Motor neuron (in vitro differentiated cells): ENCODE data around the gene AKTIP. TPM values are rescaled to one million over a fixed set of nuclear protein-coding genes. Genes with fewer than 3 reads are reported as not detected.

ENCODE experiments used
- ATAC-seq, 8 experiments: fragments of 200-7000 bp; cut with Tn5 transposase; replicated peaks in 6 of 8; 2 replicates each; pipeline ENCODE4 v1.8.0; 2021; ENCODE audit warnings: mild to moderate bottlenecking in 8 of 8, moderate library complexity in 8 of 8
- H3K27ac ChIP-seq, 2 donors: fragments of 250-450 bp; sonication (Bioruptor Pico); 2 replicates each; pipeline ENCODE4 v1.9.0; 2021; ENCODE audit warnings: antibody characterized with exemption in 2 of 2, mild to moderate bottlenecking in 2 of 2, moderate library complexity in 1 of 2
- H3K4me1 ChIP-seq, 2 donors: fragments of 250-450 bp; sonication (Bioruptor Pico); replicated peaks in 1 of 2; 2 replicates each; pipeline ENCODE4 v1.6.1; 2021; ENCODE audit warnings: antibody characterized with exemption in 2 of 2, mild to moderate bottlenecking in 2 of 2, moderate library complexity in 1 of 2
- H3K4me3 ChIP-seq, 5 donors: fragments of 250-450 bp; sonication (Bioruptor Pico); 2 replicates each; pipeline ENCODE4 v1.9.0; 2021; ENCODE audit warnings: antibody characterized with exemption in 5 of 5, mild to moderate bottlenecking in 5 of 5, moderate library complexity in 4 of 5
- WGBS, 10 experiments: fragments of 450-650 bp; shearing (Covaris generic); methylation state at CpG; one replicate each; pipeline ENCODE4 v1.0.0; 2022; 5-methylcytosine and 5-hydroxymethylcytosine counted together
- in situ Hi-C, 9 experiments: fragments of 400-800 bp; cut with MboI; loops; one replicate each; pipeline ENCODE4 v1.15.0; 2021; ENCODE audit warnings: low sequenced_read_pairs in 9 of 9, low pct_unique_long_range_greater_than_20kb in 2 of 9; ENCODE audit not compliant: unreplicated experiment in 9 of 9
- total RNA-seq, 8 experiments: library from RNA; unstranded; fragments of 300-600 nt; gene quantifications; 2 replicates each; pipeline versions ENCODE4 v1.2.3 to v1.2.4, GENCODE V29; 2022

Gene AKTIP
- total RNA-seq, 8 experiments from 2014 or later, result 4.4 to 57.0 (median 18.5) TPM

GRCh38 chr16:53492503-53492902 lies 10.5 kb downstream of the AKTIP start:
- in situ Hi-C loops, result no loop called here
- Histone ChIP-seq H3K4me1 (no peaks in the 10 kb centered on the region), H3K4me3 (no peak overlapping the region), H3K27ac (no peak overlapping the region)
- 63 to 100% (median 87%) methylated on average over 1 of the region's 1 CpG; no CpG with 5 or more reads in 2 of the 10 experiments for WGBS, 10 experiments
- ATAC-seq, result no peak

GRCh38 chr16:53489755-53490154 lies 13.3 kb downstream of the AKTIP start:
- H3K4me1 ChIP-seq, result no peaks in the 10 kb centered on the region
- ATAC-seq, result no peak
- no peak overlapping the region for H3K4me3 ChIP-seq
- 80 to 100% (median 100%) methylated on average over 1 of the region's 1 CpG; no CpG with 5 or more reads in 5 of the 10 experiments for WGBS, 10 experiments
- no peak overlapping the region for H3K27ac ChIP-seq
- in situ Hi-C loops, result no loop called here

GRCh38 chr16:53486230-53486629 lies 16.8 kb downstream of the AKTIP start:
- Histone ChIP-seq H3K4me3 (no peak overlapping the region), H3K4me1 (no peaks in the 10 kb centered on the region), H3K27ac (no peak overlapping the region)
- ATAC-seq, result no peak
- in situ Hi-C loops, result no loop called here

GRCh38 chr16:53484542-53484941 lies 18.5 kb downstream of the AKTIP start:
- 87 to 100% (median 96%) methylated on average over 1 to 2 of the region's 2 CpGs; no CpG with 5 or more reads in 1 of the 10 experiments for WGBS, 10 experiments
- H3K27ac ChIP-seq, result no peak overlapping the region
- in situ Hi-C loops, result no loop called here
- no peak for ATAC-seq
- no peaks in the 10 kb centered on the region for H3K4me1 ChIP-seq
- no peak overlapping the region for H3K4me3 ChIP-seq

GRCh38 chr16:53482123-53482522 lies 20.9 kb downstream of the AKTIP start:
- Histone ChIP-seq H3K4me1 (no peaks in the 10 kb centered on the region), H3K4me3 (no peak overlapping the region), H3K27ac (no peak overlapping the region)
- in situ Hi-C loops, result no loop called here
- 80 to 100% (median 93%) methylated on average over 1 to 2 of the region's 2 CpGs; no CpG with 5 or more reads in 3 of the 10 experiments for WGBS, 10 experiments
- no peak for ATAC-seq

- in situ Hi-C loops, result no loop called here
- no peak for ATAC-seq
- no peak overlapping the region for H3K4me3 ChIP-seq
- H3K4me1 ChIP-seq, result no peaks in the 10 kb centered on the region
- WGBS, 10 experiments, result 100% methylated on average over 1 of the region's 1 CpG; no CpG with 5 or more reads in 8 of the 10 experiments
- H3K27ac ChIP-seq, result no peak overlapping the region
Measured at GRCh38 chr16:53480394-53480793, 22.6 kb downstream of the AKTIP start.

GRCh38 chr16:53478965-53479364 lies 24.0 kb downstream of the AKTIP start:
- H3K4me1 ChIP-seq, result no peaks in the 10 kb centered on the region
- ATAC-seq, result no peak
- in situ Hi-C loops, result no loop called here
- no peak overlapping the region for H3K27ac ChIP-seq
- H3K4me3 ChIP-seq, result no peak overlapping the region
- 84 to 100% (median 96%) methylated on average over 2 to 5 of the region's 5 CpGs; no CpG with 5 or more reads in 2 of the 10 experiments for WGBS, 10 experiments

GRCh38 chr16:53476867-53477266 lies 26.1 kb downstream of the AKTIP start:
- Histone ChIP-seq H3K4me3 (no peak overlapping the region), H3K27ac (no peak overlapping the region), H3K4me1 (no peaks in the 10 kb centered on the region)
- in situ Hi-C loops, result no loop called here
- ATAC-seq, result no peak
- 82 to 100% (median 94%) methylated on average over 1 to 2 of the region's 2 CpGs; no CpG with 5 or more reads in 1 of the 10 experiments for WGBS, 10 experiments

GRCh38 chr16:53465606-53466280 lies 37.3 kb downstream of the AKTIP start:
- in situ Hi-C loops, result loop anchor here in 1 of 9 experiments (25.0 kb wide), 1 partner anchor 178 kb away; no protein-coding TSS in a partner anchor
- Histone ChIP-seq H3K4me3 (no peak overlapping the region), H3K27ac (no peak overlapping the region), H3K4me1 (no peaks in the 10 kb centered on the region)
- 55 to 100% (median 86%) methylated on average over 1 to 5 of the region's 6 CpGs for WGBS, 10 experiments
- no peak for ATAC-seq

- WGBS, 10 experiments, result 90 to 100% (median 98%) methylated on average over 2 to 8 of the region's 8 CpGs; no CpG with 5 or more reads in 2 of the 10 experiments
- Histone ChIP-seq H3K27ac (no peak overlapping the region), H3K4me3 (no peak overlapping the region), H3K4me1 (no peaks in the 10 kb centered on the region)
- peak in 1 of 8 experiments; percentile 52 for ATAC-seq
- in situ Hi-C loops, result loop anchor here in 1 of 9 experiments (25.0 kb wide), 1 partner anchor 171 kb away; no protein-coding TSS in a partner anchor
Measured at GRCh38 chr16:53458635-53459034, 44.4 kb downstream of the AKTIP start.

GRCh38 chr16:53457670-53458069 lies 45.3 kb downstream of the AKTIP start:
- no peak overlapping the region for H3K27ac ChIP-seq
- 69 to 100% (median 100%) methylated on average over 1 to 2 of the region's 2 CpGs; no CpG with 5 or more reads in 3 of the 10 experiments for WGBS, 10 experiments
- in situ Hi-C loops, result loop anchor here in 1 of 9 experiments (25.0 kb wide), 1 partner anchor 170 kb away; no protein-coding TSS in a partner anchor
- H3K4me1 ChIP-seq, result no peaks in the 10 kb centered on the region
- no peak for ATAC-seq
- H3K4me3 ChIP-seq, result no peak overlapping the region

GRCh38 chr16:53456625-53457024 lies 46.4 kb downstream of the AKTIP start:
- in situ Hi-C loops, result loop anchor here in 1 of 9 experiments (25.0 kb wide), 1 partner anchor 169 kb away; no protein-coding TSS in a partner anchor

GRCh38 chr16:53453928-53454327 lies 49.1 kb downstream of the AKTIP start:
- H3K27ac ChIP-seq, result no peak overlapping the region
- 60 to 100% (median 95%) methylated on average over 1 to 5 of the region's 5 CpGs; no CpG with 5 or more reads in 2 of the 10 experiments for WGBS, 10 experiments
- ATAC-seq, result no peak
- in situ Hi-C loops, result loop anchor here in 1 of 9 experiments (25.0 kb wide), 1 partner anchor 167 kb away; no protein-coding TSS in a partner anchor
- H3K4me3 ChIP-seq, result no peak overlapping the region
- H3K4me1 ChIP-seq, result no peaks in the 10 kb centered on the region

More at GRCh38 chr16:53456625-53457024, 46.4 kb downstream of the AKTIP start:
- no peak for ATAC-seq
- Histone ChIP-seq H3K4me3 (no peak overlapping the region), H3K27ac (no peak overlapping the region), H3K4me1 (no peaks in the 10 kb centered on the region)
- 67 to 100% (median 100%) methylated on average over 1 to 2 of the region's 2 CpGs; no CpG with 5 or more reads in 2 of the 10 experiments for WGBS, 10 experiments
